Measurements from ENCODE around the gene UPK1A.

- TF ChIP-seq EP300 (IDR thresholded peaks at IDR 0.05; ENCODE audit: borderline replicate concordance) (no peak), TAF1 (IDR thresholded peaks at IDR 0.05; ENCODE audit: low read depth) (no peak), FOXM1 (IDR thresholded peaks at IDR 0.05; ENCODE audit: borderline replicate concordance, low read depth) (no peak), EGR1 (IDR thresholded peaks at IDR 0.05) (no peak), TEAD4 (IDR thresholded peaks at IDR 0.05) (no peak), RAD21 (IDR thresholded peaks at IDR 0.05; ENCODE audit: low read depth) (no peak), REST (IDR thresholded peaks at IDR 0.05; ENCODE audit: low read depth) (no peak), USF1 (IDR thresholded peaks at IDR 0.05) (no peak), NFIC (IDR thresholded peaks at IDR 0.05) (no peak), TCF12 (IDR thresholded peaks at IDR 0.05; ENCODE audit: low read depth) (no peak), MAX (IDR thresholded peaks at IDR 0.05) (no peak), CEBPB (IDR thresholded peaks at IDR 0.05) (no peak)
These were observed 53.3 kb downstream of the UPK1A start for GRCh38 chr19:35719402-35720162.

Data from Ishikawa (cell line).